Bronchial epithelial cell (primary cell): Measurements from ENCODE around the gene SUMF2. TPM values are rescaled to one million over a fixed set of nuclear protein-coding genes. Genes with fewer than 3 reads are reported as not detected.
"Not testable (repeated sequence)": the region's sequence is repeated elsewhere in the genome, so short reads cannot be mapped to it uniquely, and the experiment has no call there.

Experiments
- DNase-seq: peaks from one replicate; pipeline ENCODE4 v3.0.0-alpha.2; 2010; ENCODE audit warnings: low read depth
- FAIRE-seq: peaks from 2 replicates; lab custom pipeline; 2011; peaks lifted over from hg19 to GRCh38; lab: Jason Lieb, UNC
- H3K27me3 ChIP-seq: 2 replicates; pipeline ENCODE4 v1.5.1; 2011; ENCODE audit warnings: low read length; ENCODE audit not compliant: control insufficient read depth, insufficient read depth
- H3K36me3 ChIP-seq: 2 replicates; pipeline ENCODE4 v1.5.1; 2011; ENCODE audit warnings: low read length; ENCODE audit not compliant: control insufficient read depth, insufficient read depth
- H3K4me3 ChIP-seq: 2 replicates; pipeline ENCODE4 v1.5.1; 2011; ENCODE audit warnings: mild to moderate bottlenecking, low read depth, low read length, control low read depth
- CTCF ChIP-seq: IDR thresholded peaks from 2 replicates; pipeline ENCODE4 v1.5.1; 2011; ENCODE audit warnings: mild to moderate bottlenecking, moderate library complexity, low read length, control low read depth, inconsistent platforms; ENCODE audit not compliant: insufficient read depth, severe bottlenecking
- total RNA-seq: library from RNA; depleted of rRNA; stranded (reverse); fragments of >200 nt; gene quantifications from 2 replicates; pipeline ENCODE4 v1.2.1, GENCODE V29; 2014

The SUMF2 gene
- total RNA-seq, 1 donor from 2014 or later: 220 TPM

GRCh38 chr7:56091591-56091990 lies 27.5 kb downstream of the SUMF2 start:
- TF ChIP-seq CTCF: no peak
- H3K27me3 ChIP-seq: no peaks in the 10 kb centered on the region
- no peak overlapping the region for H3K4me3 ChIP-seq
- DNase-seq (no peak), FAIRE-seq (no peak)
- H3K36me3 ChIP-seq: peaks cover 4% of the 10 kb centered on the region

- H3K4me3 ChIP-seq, H3K27me3 ChIP-seq, DNase-seq, FAIRE-seq, H3K36me3 ChIP-seq: not testable (repeated sequence)
These were observed 28.3 kb downstream of the SUMF2 start for GRCh38 chr7:56092388-56092787.

GRCh38 chr7:56092789-56093531 lies 28.9 kb downstream of the SUMF2 start, which contains the start of gene PHKG1:
PHKG1 (minus strand) TSS chr7:56092952; CDS start chr7:56088941, 4,011 bp downstream.
- Histone ChIP-seq H3K27me3 (no peaks in the 10 kb centered on the region), H3K4me3 (no peak within 1 kb of the TSS), H3K36me3 (peaks cover 1% of the 10 kb centered on the region)
- peak; percentile 50 for DNase-seq
- peak; percentile 74 for TF ChIP-seq CTCF
- FAIRE-seq: no peak

GRCh38 chr7:56097700-56098099 lies 33.6 kb downstream of the SUMF2 start:
- Histone ChIP-seq H3K27me3 (no peaks in the 10 kb centered on the region), H3K4me3 (no peak overlapping the region), H3K36me3 (peaks cover 7% of the 10 kb centered on the region)
- TF ChIP-seq CTCF: no peak
- peak; percentile 18 for DNase-seq
- no peak for FAIRE-seq

GRCh38 chr7:56098187-56099008 lies 34.3 kb downstream of the SUMF2 start:
- not testable (repeated sequence) for H3K27me3 ChIP-seq, H3K36me3 ChIP-seq, H3K4me3 ChIP-seq, DNase-seq, FAIRE-seq

- no peak overlapping the region for H3K4me3 ChIP-seq
- H3K36me3 ChIP-seq: peaks cover 13% of the 10 kb centered on the region
- DNase-seq (no peak), FAIRE-seq (no peak)
- TF ChIP-seq CTCF: no peak
- no peaks in the 10 kb centered on the region for H3K27me3 ChIP-seq
These were observed 35.6 kb downstream of the SUMF2 start for GRCh38 chr7:56099653-56100052.

- not testable (repeated sequence) for H3K4me3 ChIP-seq, H3K27me3 ChIP-seq, FAIRE-seq, DNase-seq
- peaks cover 13% of the 10 kb centered on the region for H3K36me3 ChIP-seq
These were observed 40.1 kb downstream of the SUMF2 start for GRCh38 chr7:56104138-56104537.
